GM12872 (cell line): ENCODE data around the gene CNTN6.

ENCODE experiments used
- TF ChIP-seq, protein P1 (sequence below): IDR thresholded peaks from 3 replicates; pipeline ENCODE4 v1.5.1; 2011; ENCODE audit warnings: low read depth, mild to moderate bottlenecking, low read length, moderate library complexity; ENCODE audit not compliant: insufficient read depth

CNTN6 gene

GRCh38 chr3:1235526-1236120 lies 142.8 kb downstream of the CNTN6 start:
- TF ChIP-seq, protein P1, sequence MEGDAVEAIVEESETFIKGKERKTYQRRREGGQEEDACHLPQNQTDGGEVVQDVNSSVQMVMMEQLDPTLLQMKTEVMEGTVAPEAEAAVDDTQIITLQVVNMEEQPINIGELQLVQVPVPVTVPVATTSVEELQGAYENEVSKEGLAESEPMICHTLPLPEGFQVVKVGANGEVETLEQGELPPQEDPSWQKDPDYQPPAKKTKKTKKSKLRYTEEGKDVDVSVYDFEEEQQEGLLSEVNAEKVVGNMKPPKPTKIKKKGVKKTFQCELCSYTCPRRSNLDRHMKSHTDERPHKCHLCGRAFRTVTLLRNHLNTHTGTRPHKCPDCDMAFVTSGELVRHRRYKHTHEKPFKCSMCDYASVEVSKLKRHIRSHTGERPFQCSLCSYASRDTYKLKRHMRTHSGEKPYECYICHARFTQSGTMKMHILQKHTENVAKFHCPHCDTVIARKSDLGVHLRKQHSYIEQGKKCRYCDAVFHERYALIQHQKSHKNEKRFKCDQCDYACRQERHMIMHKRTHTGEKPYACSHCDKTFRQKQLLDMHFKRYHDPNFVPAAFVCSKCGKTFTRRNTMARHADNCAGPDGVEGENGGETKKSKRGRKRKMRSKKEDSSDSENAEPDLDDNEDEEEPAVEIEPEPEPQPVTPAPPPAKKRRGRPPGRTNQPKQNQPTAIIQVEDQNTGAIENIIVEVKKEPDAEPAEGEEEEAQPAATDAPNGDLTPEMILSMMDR, result no peak

DNA sequence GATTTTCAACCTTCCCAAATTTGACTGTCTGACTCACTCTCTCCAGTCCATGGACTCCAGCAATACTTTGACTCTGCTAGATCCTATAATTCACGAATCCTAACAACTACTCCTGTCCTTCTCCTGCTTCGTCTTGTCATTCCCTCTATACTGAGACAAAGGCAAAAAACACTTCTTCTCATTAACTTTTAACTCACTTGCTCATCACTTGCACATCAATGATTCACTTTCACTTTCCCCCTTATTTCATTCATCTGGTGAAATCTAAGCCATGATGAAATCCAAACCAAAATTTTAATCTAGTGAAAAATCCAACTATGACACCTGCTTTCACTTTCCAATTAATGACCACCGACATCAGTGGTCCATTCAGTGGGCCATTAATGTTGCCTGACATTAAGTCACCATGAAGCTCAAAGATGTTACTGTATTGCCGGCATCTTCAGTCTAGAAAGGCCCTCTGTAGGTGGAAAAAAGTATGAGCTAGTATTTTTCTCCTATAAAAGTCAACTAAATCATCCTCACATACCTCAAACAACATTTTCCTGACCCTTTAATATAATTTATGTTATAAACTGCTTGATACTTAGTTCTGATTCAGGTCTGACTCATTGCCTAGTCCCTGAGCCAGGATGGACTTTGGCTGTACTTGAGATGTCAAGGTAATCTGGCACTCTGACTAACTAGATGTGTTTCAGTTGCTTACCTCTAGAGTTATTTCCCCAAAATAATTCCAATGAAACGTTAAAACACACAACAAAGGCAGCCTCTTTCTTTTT lies 158.6 kb downstream of the CNTN6 start:
- TF ChIP-seq, protein P1, result no peak

- TF ChIP-seq, protein P1, result no peak
These were observed 159.2 kb downstream of the CNTN6 start for GRCh38 chr3:1252061-1252430.

- TF ChIP-seq, protein P1, result no peak
These were observed 169.4 kb downstream of the CNTN6 start for GRCh38 chr3:1262246-1262645.

DNA sequence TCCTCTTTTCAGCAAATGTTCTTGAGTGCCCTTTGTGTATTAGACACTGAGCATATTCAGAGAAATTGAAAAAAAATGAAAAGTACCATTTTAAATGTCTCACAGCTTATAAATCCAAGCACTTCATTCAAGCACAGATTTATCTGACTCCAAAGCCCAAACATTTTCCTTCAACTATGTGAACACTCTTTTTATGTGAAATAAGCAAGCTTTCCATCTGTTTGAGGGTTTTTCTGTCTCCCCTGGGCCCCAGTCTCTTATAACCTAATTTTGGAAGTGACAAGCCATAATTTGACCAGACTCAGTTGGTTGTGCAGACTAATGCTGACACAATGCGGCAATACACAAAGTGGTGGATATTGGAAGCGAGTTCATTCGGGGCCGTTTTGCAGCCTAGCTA lies 170.3 kb downstream of the CNTN6 start:
- TF ChIP-seq, protein P1, result no peak

GRCh38 chr3:1269808-1270207 lies 177.0 kb downstream of the CNTN6 start:
- TF ChIP-seq, protein P1, result no peak

GRCh38 chr3:1272546-1273265 lies 179.9 kb downstream of the CNTN6 start:
- TF ChIP-seq, protein P1, result no peak
